ENCODE measurements around the gene RCN1. TPM values are rescaled to one million over a fixed set of nuclear protein-coding genes. Genes with fewer than 3 reads are reported as not detected.
"Not testable (repeated sequence)": the region's sequence is repeated elsewhere in the genome, so short reads cannot be mapped to it uniquely, and the experiment has no call there.

RCN1 gene
- total RNA-seq, 1 experiment from 2014 or later: 283 TPM

GRCh38 chr11:32110795-32111194, 19.9 kb downstream of the RCN1 start:
- DNase-seq (ENCODE audit: low spot score): no peak

DNA sequence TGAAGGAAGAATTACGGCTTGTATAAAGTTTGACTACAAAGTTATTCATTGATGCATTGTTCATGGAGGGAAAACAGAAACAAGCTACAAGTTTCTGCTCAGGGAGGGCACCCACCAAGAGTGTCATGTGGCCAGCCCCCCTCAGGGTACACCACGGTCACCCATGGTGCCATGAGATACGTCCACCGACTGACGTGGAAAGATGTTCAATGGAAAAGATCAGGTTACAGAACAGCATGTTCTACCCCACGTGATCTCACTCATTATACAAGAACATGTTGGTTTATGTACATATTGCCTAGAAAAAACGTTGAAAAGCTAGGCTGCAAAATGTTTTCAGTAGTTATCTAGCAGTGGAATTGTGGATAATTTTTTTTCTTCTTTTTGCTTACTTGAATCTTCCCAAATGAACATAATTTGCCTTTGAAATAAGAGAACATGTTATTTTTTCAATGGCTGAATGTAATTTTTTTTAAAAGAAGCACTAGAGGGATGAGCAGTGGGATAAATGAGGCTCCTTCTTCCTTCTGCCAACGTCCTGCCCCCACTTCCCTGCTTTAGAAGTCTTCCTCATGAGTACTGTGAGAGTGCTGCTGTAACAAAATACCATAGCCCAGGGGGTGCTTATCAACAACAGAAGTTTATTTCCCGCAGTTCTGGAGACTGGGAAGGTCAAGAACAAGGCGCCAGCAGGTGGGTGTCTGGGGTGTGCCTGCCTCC, 22.5 kb downstream of the RCN1 start:
- DNase-seq (ENCODE audit: low spot score): no peak

DNA sequence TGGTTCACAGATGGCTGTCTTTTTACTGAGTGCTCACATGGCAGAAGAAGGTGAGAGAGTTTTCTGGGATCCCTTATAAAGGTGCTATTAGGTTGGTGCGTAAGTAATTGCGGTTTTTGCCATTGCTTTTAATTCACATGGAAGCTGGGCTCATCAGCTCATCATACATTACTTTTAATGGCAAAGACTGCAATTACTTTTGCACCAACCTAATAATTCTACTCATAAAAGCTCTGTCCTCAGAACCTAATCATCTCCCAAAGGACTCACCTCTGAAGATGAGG, 23.0 kb downstream of the RCN1 start:
- DNase-seq (ENCODE audit: low spot score): no peak

DNA sequence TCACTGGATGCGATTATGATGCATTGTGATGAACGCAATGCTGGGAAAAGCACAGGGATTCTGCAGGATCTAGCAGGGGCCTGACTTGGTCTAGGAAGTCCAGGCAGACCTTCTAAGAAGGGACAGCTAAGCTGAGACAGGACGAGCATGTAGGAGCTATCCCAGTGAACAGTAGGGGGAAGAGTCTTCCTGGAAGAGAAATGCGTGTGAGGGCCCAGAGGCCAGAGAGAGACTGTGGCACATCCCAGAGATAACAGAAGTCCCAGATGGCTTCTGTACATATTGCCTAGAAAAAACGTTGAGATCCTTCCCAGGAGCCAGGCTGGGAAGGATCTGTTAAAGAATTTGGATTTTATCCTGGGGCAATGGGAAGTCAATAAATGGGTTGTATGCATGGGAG, 24.6 kb downstream of the RCN1 start:
- no peak for DNase-seq (ENCODE audit: low spot score)

GRCh38 chr11:32116668-32117067, 25.8 kb downstream of the RCN1 start:
- no peak for DNase-seq (ENCODE audit: low spot score)

GRCh38 chr11:32118025-32118974, 27.4 kb downstream of the RCN1 start:
- DNase-seq (ENCODE audit: low spot score): peak; percentile 74

DNA sequence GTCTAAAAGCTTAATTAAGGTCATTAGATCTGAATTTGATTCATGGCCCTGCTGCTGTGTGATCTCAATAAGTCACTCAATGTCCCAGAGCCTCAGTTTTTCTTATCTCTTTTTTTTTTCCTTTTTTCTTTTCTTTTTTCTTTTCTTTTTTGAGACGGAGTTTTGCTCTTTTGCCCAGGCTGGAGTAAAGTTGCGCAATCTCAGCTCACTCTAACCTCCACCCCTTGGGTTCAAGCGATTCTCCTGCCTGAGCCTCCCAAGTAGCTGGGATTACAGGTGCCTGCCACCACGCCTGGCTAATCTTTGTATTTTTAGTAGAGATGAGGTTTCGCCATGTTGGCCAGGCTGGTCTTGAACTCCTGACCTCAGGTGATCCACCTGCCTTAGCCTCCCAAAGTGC, 28.3 kb downstream of the RCN1 start:
- not testable (repeated sequence) for DNase-seq (ENCODE audit: low spot score)

GRCh38 chr11:32121012-32121411, 30.1 kb downstream of the RCN1 start:
- no peak for DNase-seq (ENCODE audit: low spot score)

DNA sequence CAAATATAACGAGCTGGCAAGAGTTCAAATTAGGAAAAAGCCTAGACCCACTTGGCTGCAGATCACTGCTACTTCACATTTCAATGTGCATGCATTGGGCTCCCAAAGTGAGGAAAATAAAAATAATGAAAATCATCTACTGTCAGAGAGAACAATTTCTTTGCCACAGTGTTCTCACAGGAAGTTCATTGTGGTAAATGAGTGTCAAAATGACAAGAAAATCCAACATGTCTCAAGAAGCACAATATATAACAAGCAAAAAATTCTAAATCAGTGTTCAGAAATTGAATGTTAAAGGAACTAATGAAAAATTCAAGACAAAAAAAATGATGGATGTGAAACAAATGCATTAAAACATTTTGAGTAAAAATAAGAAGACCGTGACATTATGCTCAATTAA, 31.3 kb downstream of the RCN1 start:
- DNase-seq (ENCODE audit: low spot score): no peak

GRCh38 chr11:32131321-32131720, 40.4 kb downstream of the RCN1 start:
- DNase-seq (ENCODE audit: low spot score): no peak

DNA sequence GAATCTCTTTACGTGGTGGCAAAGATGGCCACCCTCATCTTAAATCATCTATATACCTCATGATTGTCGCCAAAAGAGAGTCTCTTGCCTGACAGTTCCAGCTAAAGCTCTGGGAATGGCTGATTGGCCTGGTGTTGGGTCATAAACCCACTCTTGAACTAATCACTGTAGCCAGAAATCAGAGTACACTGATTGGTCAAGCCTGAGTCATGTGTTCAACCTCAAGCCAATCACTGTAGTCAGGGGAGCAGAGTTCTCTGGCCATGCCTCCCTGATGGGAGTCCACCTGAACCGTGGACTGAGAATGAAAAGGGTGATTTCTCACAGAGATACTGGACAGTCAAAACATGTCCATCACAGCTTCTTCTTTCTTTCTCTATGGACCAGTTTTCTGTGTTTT, 45.8 kb downstream of the RCN1 start:
- DNase-seq (ENCODE audit: low spot score): no peak

DNA sequence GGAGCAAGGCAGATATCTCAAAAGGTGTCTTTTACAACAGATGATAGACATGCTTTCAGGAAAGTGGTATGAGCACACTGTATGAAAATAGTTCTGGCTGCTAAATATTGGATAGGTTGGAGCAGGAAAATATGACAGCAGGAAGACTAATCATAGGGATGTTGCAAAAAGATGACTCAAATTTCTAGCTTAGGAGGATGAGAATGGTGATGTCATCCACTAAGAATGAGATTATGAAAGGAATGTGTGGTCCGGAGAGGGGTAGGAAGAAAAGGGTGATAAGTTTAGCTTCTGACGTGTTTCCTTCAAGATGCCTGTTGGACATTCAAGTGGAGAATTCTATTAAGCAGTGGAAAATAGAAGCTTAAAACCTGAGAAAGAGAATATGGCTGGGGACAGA, 46.4 kb downstream of the RCN1 start:
- DNase-seq (ENCODE audit: low spot score): peak; percentile 69

- no peak for DNase-seq (ENCODE audit: low spot score)
Observed at GRCh38 chr11:32137869-32138268, 47.0 kb downstream of the RCN1 start.

DNA sequence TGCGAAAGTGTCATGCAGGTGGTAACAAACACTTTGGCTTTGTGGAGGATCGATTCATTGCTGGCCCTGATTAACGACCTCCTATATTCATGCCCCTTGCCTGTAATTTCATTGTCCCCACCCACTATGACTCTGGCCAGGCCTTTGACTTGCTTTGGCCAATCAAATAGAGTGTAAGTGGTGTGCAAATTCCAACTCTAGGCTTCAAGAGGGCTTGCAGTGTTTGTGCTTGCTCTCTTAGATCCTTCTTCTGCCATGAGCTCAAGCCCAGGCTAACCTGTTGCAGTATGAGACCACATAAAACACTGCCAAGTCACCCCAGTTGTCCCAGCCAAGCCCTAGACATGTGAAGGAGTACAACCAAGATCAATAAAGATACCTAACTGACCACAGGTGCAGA, 48.0 kb downstream of the RCN1 start:
- DNase-seq (ENCODE audit: low spot score): no peak

- DNase-seq (ENCODE audit: low spot score): no peak
Observed at GRCh38 chr11:32139896-32140520, 49.1 kb downstream of the RCN1 start.

DNA sequence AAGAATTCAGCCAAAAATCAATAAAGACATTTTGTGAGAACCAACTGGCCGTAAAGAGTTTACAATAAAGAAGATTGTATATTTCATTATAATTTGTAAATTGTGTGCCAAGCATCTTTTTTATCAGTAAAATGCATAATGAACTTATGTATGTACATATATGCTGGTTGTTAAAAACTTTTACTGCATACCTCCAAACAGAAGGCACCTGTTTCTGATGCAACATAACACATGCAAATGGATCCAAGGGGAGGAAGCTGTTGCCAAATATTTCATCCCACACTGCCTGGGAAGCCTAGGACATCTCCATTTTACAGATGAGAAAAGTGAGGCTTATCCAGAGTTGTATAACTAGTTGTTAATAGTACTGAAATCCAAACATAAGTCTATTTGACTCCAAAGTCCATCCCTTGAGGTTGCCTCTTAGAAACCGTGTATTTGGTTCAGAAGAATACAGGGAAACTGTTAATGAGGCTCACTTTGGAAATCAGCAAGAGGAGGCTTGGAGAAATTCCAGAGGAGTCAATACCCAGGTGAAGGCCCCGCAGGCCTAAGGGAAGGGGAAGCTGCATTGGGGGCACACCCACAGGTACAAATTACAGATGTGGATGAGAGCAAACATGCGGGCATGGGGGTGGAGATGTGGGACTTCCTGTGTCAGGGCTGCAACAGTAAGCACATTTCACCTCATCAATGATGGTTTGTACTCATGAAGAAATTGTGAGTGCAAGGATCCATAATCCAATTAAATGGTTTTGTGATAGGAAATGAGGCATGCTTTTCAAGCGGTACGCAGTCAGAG, 51.1 kb downstream of the RCN1 start:
- no peak for DNase-seq (ENCODE audit: low spot score)

DNA sequence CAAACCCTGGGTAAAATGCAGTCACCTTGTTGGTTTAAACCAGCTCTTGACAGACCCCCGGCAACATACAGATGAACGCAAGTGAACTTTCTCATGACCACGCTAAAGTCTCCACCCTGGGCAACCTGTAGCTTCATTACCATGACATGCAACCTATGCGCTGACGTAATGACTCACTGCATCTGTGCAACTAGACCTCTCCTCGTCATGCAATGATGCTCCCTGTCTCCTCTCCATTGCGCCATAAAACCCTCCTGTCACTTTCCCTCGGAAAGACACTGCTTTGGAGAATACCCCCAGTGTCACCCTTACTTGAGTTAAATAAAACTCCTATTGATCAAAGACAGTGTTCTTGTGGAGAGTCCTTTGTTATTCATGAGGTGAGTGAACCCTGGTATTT, 52.5 kb downstream of the RCN1 start:
- DNase-seq (ENCODE audit: low spot score): no peak

- no peak for DNase-seq (ENCODE audit: low spot score)
Observed at GRCh38 chr11:32145282-32145681, 54.4 kb downstream of the RCN1 start.

- no peak for DNase-seq (ENCODE audit: low spot score)
Observed at GRCh38 chr11:32148895-32149294, 58.0 kb downstream of the RCN1 start.

DNA sequence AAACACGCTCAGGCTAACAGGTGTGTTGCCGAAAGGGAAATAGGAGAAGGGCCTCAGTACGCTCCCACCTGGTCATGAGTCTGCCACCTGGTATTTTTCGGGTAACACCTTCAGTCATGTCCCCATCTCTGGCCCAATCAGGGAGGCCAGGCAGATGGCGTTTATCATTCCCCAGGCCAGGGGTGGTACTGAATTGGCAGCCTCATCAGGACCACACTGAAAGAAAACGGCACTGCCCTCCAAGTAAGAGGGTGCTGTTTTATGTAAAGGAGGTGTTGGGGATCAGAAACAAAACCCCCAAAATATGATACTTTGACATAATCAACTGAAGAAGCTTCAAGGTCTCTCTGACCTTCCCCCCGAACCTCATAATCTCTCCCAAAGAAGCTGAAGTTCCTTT, 58.9 kb downstream of the RCN1 start:
- DNase-seq (ENCODE audit: low spot score): no peak

DNA sequence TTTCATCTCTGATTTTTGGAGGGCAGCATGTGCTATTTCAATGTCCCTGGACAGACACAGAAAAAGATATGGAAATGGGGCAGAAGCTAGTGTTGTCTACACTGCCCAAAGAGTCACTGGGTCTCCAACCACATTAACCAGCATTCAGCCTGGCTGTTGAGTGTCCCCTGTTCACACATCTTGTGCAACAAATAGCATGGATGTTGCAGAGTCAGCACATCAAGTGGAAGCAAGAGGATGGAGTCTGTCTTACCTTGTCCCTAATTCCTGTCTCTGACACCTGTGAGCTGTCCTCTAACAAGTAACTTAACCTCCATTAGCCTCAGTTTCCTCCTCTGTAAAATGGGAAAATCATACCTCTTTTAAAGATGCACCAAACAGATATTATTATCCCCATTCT, 60.2 kb downstream of the RCN1 start:
- no peak for DNase-seq (ENCODE audit: low spot score)

DNA sequence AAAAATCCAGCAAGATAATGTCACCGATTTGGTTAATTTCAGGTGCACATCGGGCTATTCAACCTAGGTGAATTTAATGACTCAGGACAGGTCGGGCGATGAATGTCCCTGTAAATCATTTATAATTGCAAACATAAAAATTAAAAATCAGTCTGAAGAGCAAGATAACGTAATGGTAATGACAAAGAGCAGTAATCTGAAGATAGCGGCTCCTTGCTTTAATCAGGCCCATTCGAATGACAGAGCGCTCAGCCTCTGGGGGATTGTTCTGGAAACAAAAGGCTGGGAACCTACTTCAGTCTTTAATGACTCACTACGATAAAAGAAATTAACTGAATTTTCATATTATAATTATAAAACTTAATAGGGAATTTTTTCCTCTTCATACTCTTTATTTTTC, 61.3 kb downstream of the RCN1 start:
- no peak for DNase-seq (ENCODE audit: low spot score)

Data from H4 (cell line).